Middle frontal gyrus (tissue), 1 donor: Measurements from ENCODE around the gene THAP12.

Source experiments
- DNase-seq: peaks from one replicate; pipeline ENCODE4 v3.0.0-alpha.2; 2015; ENCODE audit warnings: low spot score; ENCODE audit errors: extremely low spot score

The THAP12 gene

GRCh38 chr11:76307978-76308747 is 72.8 kb downstream of the THAP12 start:
- DNase-seq = no peak

- no peak for DNase-seq
Measured at GRCh38 chr11:76307396-76307795, 73.5 kb downstream of the THAP12 start.

- DNase-seq = no peak
Measured at GRCh38 chr11:76303399-76303798, 77.5 kb downstream of the THAP12 start.

- no peak for DNase-seq
Measured at GRCh38 chr11:76302996-76303395, 77.9 kb downstream of the THAP12 start.
